ENCODE results near the gene GP1BB. TPM values are rescaled to one million over a fixed set of nuclear protein-coding genes. Genes with fewer than 3 reads are reported as not detected.

GP1BB gene
- total and polyA plus RNA-seq, 2 donors (not counting 3 experiments of a cell fraction or from before 2014, with no cell fraction given): 1.7 to 6.2 TPM

- Histone ChIP-seq H3K9me1 (replicated peaks; ENCODE audit: control insufficient read depth, extremely low read depth, insufficient read depth, low read length) (no peaks in the 10 kb centered on the region), H3K4me2 (ENCODE audit: insufficient read depth, low read length) (no peak overlapping the region), H3K79me2 (ENCODE audit: control insufficient read depth, insufficient read depth, low read length) (no peaks in the 10 kb centered on the region), H3K4me3 (replicated peaks in 1 of 3; ENCODE audit: insufficient read depth in 1 of 3, low read depth in 1 of 3, low read length in 3 of 3) (no peak overlapping the region), H3K9ac (replicated peaks; ENCODE audit: extremely low read depth, insufficient read depth, low read length) (no peak overlapping the region), H3K4me1 (ENCODE audit: control insufficient read depth, extremely low read depth, insufficient read depth, low read length) (peaks cover 9% of the 10 kb centered on the region), H4K20me1 (replicated peaks; ENCODE audit: control insufficient read depth, extremely low read depth, insufficient read depth, low read length) (no peaks in the 10 kb centered on the region), H3K27ac (ENCODE audit: insufficient read depth, low read depth, low read length) (no peak overlapping the region), H3K9me3 (replicated peaks; ENCODE audit: control insufficient read depth, insufficient read depth, low read length) (no peaks in the 10 kb centered on the region), H3K36me3 (ENCODE audit: control insufficient read depth in 2 of 2, extremely low read depth in 1 of 2, insufficient read depth in 2 of 2, low read length in 2 of 2) (no peaks in the 10 kb centered on the region), H2AFZ (ENCODE audit: low read depth, low read length) (no peak overlapping the region), H3K27me3 (ENCODE audit: control insufficient read depth in 2 of 2, insufficient read depth in 2 of 2, low read length in 2 of 2) (no peaks in the 10 kb centered on the region)
- FAIRE-seq (no peak), DNase-seq (ENCODE audit: low read depth, low spot score) (no peak)
- TF ChIP-seq POLR2AphosphoS5 (IDR thresholded peaks at IDR 0.05; ENCODE audit: insufficient read depth, low read depth, low read length) (no peak), EZH2 (IDR thresholded peaks at IDR 0.05; ENCODE audit: borderline replicate concordance, low read depth, low read length, severe bottlenecking) (no peak), FOS (IDR thresholded peaks at IDR 0.05; ENCODE audit: borderline replicate concordance, insufficient read depth, low read length) (no peak), MYC (IDR thresholded peaks at IDR 0.05; ENCODE audit: low read depth, low read length) (no peak), JUN (IDR thresholded peaks at IDR 0.05; ENCODE audit: borderline replicate concordance, insufficient read depth, insufficient read length, low read depth) (no peak), POLR2A (IDR thresholded peaks at IDR 0.05; ENCODE audit: low read depth, low read length) (no peak), CTCF (IDR thresholded peaks at IDR 0.05; ENCODE audit: extremely low read depth in 1 of 2, insufficient read depth in 1 of 2, low read depth in 1 of 2, low read length in 2 of 2) (no peak), GATA2 (IDR thresholded peaks at IDR 0.05; ENCODE audit: insufficient read depth, insufficient read length, low read depth, low read length) (no peak)
- TF ChIP-seq, protein P1, sequence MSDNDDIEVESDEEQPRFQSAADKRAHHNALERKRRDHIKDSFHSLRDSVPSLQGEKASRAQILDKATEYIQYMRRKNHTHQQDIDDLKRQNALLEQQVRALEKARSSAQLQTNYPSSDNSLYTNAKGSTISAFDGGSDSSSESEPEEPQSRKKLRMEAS (IDR thresholded peaks at IDR 0.05; ENCODE audit: insufficient read depth, insufficient read length): no peak
- ChIA-PET CTCF (interaction anchor here (1.1 to 1.8 kb wide), 5 partner anchors 31 to 214 kb away, joined by 3 to 8 read pairs (median 4); no protein-coding TSS in a partner anchor), POLR2A (no interaction called here)
- intact Hi-C loops (cut with micrococcal nuclease) (loop anchor here (10.0 kb wide), 1 partner anchor 235 kb away; the partner anchor contains the start of genes CDC45 and UFD1), dilution Hi-C loops (cut with MboI; ENCODE audit: extremely low pct_ligation_motif_present, low sequenced_read_pairs) (no loop called here)
- BruUV-seq (replicated peaks): no TSS peak
Observed at GRCh38 chr22:19710020-19710768, 13.1 kb upstream of the GP1BB start.

All from endothelial cell of umbilical vein (primary cell).